GM10266 (cell line): ENCODE results near the gene CHN1.

Source experiments
- DNase-seq: peaks from one replicate; pipeline ENCODE4 v3.0.0; 2012; ENCODE audit errors: extremely low spot score
- CTCF ChIP-seq: IDR thresholded peaks from 2 replicates; pipeline ENCODE4 v1.5.1; 2012; ENCODE audit warnings: mild to moderate bottlenecking, low read depth; ENCODE audit not compliant: control insufficient read depth, insufficient read depth; ENCODE audit errors: missing control alignments

The CHN1 gene

GRCh38 chr2:174878537-174879147, 126.5 kb downstream of the CHN1 start:
- no peak for TF ChIP-seq CTCF
- no peak for DNase-seq

- no peak for TF ChIP-seq CTCF
- no peak for DNase-seq
Observed at GRCh38 chr2:174877751-174878150, 127.4 kb downstream of the CHN1 start.

- DNase-seq = no peak
- no peak for TF ChIP-seq CTCF
Observed at GRCh38 chr2:174877301-174877700, 127.9 kb downstream of the CHN1 start.

GRCh38 chr2:174874085-174874484, 131.1 kb downstream of the CHN1 start:
- no peak for TF ChIP-seq CTCF
- no peak for DNase-seq

- no peak for DNase-seq
- no peak for TF ChIP-seq CTCF
Observed at GRCh38 chr2:174873471-174873870, 131.7 kb downstream of the CHN1 start.

GRCh38 chr2:174870787-174871186, 134.4 kb downstream of the CHN1 start:
- no peak for DNase-seq
- TF ChIP-seq CTCF = no peak

GRCh38 chr2:174868878-174869277, 136.3 kb downstream of the CHN1 start:
- DNase-seq = no peak
- no peak for TF ChIP-seq CTCF
